ENCODE results near the gene GYS2.

The GYS2 gene

GRCh38 chr12:21502872-21503271 lies 101.8 kb downstream of the GYS2 start:
- DNase-seq (ENCODE audit: low read depth) = no peak

- DNase-seq (ENCODE audit: low read depth) = no peak
These were observed 102.5 kb downstream of the GYS2 start for GRCh38 chr12:21502164-21502496.

- peak; percentile 96 for DNase-seq (ENCODE audit: low read depth)
These were observed 103.1 kb downstream of the GYS2 start, which contains the start of the genes GOLT1B and RECQL for GRCh38 chr12:21501258-21502163. Gene GOLT1B (plus strand): TSS chr12:21501789. CDS start chr12:21501924, 135 bp downstream. Gene RECQL (minus strand): TSS chr12:21501635. CDS start chr12:21499570, 2,065 bp downstream.

GRCh38 chr12:21500786-21501257 lies 103.8 kb downstream of the GYS2 start:
- no peak for DNase-seq (ENCODE audit: low read depth)

GRCh38 chr12:21499765-21500164 lies 104.9 kb downstream of the GYS2 start:
- no peak for DNase-seq (ENCODE audit: low read depth)
